ENCODE results near the gene TDRD6.
"Not testable (repeated sequence)": the region's sequence is repeated elsewhere in the genome, so short reads cannot be mapped to it uniquely, and the experiment has no call there.

TDRD6 gene, protein sequence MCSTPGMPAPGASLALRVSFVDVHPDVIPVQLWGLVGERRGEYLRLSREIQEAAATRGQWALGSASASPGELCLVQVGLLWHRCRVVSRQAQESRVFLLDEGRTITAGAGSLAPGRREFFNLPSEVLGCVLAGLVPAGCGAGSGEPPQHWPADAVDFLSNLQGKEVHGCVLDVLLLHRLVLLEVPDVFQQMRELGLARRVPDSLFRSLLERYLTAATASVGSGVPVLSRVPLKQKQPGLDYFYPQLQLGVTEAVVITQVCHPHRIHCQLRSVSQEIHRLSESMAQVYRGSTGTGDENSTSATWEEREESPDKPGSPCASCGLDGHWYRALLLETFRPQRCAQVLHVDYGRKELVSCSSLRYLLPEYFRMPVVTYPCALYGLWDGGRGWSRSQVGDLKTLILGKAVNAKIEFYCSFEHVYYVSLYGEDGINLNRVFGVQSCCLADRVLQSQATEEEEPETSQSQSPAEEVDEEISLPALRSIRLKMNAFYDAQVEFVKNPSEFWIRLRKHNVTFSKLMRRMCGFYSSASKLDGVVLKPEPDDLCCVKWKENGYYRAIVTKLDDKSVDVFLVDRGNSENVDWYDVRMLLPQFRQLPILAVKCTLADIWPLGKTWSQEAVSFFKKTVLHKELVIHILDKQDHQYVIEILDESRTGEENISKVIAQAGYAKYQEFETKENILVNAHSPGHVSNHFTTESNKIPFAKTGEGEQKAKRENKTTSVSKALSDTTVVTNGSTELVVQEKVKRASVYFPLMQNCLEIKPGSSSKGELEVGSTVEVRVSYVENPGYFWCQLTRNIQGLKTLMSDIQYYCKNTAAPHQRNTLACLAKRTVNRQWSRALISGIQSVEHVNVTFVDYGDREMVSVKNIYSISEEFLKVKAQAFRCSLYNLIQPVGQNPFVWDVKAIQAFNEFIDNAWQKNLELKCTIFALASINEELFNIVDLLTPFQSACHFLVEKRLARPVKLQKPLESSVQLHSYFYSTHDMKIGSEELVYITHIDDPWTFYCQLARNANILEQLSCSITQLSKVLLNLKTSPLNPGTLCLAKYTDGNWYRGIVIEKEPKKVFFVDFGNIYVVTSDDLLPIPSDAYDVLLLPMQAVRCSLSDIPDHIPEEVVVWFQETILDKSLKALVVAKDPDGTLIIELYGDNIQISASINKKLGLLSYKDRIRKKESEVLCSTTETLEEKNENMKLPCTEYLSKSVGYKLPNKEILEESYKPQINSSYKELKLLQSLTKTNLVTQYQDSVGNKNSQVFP (N-terminal part only)

DNA sequence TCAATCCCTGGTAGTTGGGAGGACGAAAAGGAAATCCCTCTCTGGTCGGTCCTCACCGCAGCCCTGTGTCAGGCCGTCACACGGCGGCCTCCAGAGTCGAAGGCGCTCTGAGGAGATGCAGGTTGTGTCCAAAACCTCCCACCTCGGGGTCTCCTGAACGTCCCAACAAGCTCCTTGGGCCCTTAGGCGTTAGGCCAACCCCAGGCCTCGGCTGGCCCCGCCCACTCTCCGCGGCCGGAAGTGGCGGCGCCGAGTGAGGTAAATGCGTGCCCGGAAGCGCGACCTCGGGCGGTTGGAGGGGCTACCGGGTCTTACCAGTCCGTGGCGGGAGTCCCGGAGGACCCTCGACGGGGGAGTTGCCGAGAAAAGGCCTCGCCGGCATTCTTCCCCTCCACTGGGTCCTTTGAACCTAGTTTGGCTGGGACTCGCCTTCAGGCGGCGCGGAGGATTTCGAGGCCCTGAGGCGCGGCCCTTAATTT lies at the start of gene TDRD6:
TDRD6 (plus strand) TSS at position 267 of the 479 bp plus-strand sequence. CDS start 244 bp downstream, outside the sequence.
- TF ChIP-seq, protein P1, sequence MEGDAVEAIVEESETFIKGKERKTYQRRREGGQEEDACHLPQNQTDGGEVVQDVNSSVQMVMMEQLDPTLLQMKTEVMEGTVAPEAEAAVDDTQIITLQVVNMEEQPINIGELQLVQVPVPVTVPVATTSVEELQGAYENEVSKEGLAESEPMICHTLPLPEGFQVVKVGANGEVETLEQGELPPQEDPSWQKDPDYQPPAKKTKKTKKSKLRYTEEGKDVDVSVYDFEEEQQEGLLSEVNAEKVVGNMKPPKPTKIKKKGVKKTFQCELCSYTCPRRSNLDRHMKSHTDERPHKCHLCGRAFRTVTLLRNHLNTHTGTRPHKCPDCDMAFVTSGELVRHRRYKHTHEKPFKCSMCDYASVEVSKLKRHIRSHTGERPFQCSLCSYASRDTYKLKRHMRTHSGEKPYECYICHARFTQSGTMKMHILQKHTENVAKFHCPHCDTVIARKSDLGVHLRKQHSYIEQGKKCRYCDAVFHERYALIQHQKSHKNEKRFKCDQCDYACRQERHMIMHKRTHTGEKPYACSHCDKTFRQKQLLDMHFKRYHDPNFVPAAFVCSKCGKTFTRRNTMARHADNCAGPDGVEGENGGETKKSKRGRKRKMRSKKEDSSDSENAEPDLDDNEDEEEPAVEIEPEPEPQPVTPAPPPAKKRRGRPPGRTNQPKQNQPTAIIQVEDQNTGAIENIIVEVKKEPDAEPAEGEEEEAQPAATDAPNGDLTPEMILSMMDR (IDR thresholded peaks at IDR 0.05; ENCODE audit: low read depth, low read length), result no peak
- in situ Hi-C loops (cut with HindIII; ENCODE audit: low sequenced_read_pairs), result no loop called here
- no peak within 1 kb of the TSS for H3K4me3 ChIP-seq (ENCODE audit: low read depth, low read length)
- no peak for DNase-seq (ENCODE audit: low read depth, low spot score)

DNA sequence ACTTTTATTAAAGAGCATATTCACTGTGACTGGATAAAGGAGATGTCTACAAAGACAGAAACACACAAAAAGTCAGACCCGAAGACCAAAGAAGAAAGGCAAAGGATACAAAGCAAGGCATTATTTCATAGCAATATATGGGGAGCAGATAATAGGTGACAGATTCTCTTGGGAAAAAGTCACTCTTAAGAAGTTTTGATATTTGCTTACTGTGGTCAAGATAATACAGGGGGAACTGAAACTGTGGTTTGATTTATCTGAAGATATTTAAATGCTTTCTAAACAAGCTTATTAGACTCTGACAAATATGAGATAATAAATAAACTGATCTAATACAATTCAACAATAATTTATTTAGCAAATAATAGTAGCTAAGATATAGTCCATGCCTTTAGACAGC lies 49.8 kb upstream of the TDRD6 start:
- in situ Hi-C loops (cut with HindIII; ENCODE audit: low sequenced_read_pairs), result no loop called here
- no peak overlapping the region for H3K4me3 ChIP-seq (ENCODE audit: low read depth, low read length)
- no peak for DNase-seq (ENCODE audit: low read depth, low spot score)
- TF ChIP-seq, protein P1 (IDR thresholded peaks at IDR 0.05; ENCODE audit: low read depth, low read length), result no peak

DNA sequence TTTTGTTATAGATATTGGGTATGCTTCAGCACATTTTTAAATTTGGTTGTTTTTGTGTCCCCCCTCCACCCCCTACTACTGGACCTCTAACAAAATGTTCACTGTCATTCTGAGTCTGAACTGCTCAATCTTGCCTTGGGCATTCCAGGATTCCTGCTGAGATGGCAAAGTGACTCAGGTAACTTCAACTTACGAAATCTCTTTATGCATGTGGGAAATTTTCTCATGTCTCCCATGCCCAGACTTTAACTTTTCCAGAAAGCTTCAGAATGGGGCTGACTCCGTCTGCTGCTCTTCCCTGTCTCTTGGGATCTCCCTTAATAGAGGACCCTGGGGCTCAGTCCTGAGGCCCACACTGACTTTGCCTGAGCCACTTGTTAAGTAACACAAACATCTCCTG lies 49.0 kb upstream of the TDRD6 start:
- in situ Hi-C loops (cut with HindIII; ENCODE audit: low sequenced_read_pairs), result no loop called here
- TF ChIP-seq, protein P1 (IDR thresholded peaks at IDR 0.05; ENCODE audit: low read depth, low read length), result no peak
- H3K4me3 ChIP-seq (ENCODE audit: low read depth, low read length), result no peak overlapping the region
- DNase-seq (ENCODE audit: low read depth, low spot score), result no peak

DNA sequence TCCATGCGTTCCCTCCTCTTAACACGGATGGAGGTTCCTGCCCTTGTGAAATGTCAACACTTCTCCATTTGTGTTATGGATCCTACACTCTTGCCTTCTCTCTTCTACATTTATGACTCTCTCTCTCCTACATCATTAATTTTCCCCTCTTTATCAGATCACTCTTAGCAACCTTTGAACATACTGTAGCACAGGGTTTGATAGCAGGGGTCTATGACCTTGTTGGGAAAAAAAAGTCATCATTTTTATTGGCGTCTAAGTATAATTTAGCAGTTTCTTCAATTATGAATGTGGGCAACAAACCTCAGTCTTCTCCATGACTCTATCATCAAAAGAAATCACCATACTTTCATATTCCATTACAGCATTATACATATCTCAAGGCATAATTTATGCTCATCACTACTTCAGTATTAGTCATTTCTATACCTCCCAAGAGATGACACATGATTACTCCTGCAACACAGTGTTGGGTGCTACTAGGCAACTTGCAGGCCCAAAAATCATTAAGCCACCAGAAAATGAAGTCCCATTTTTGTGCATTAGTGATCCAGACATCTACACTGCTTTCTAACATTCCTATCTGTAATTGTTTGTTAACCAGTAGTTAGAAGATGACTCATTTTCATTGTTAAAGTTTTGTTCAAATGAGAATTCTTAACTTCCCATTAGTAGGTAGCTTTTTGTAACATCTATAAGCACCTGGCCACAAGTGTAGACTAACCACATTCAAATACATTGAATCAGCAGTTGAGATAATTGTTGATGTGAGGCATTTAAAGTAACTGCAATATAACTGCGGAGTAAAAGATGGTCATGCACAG lies 44.5 kb upstream of the TDRD6 start:
- in situ Hi-C loops (cut with HindIII; ENCODE audit: low sequenced_read_pairs), result no loop called here
- TF ChIP-seq, protein P1 (IDR thresholded peaks at IDR 0.05; ENCODE audit: low read depth, low read length), result no peak
- DNase-seq (ENCODE audit: low read depth, low spot score), result no peak
- H3K4me3 ChIP-seq (ENCODE audit: low read depth, low read length), result no peak overlapping the region

DNA sequence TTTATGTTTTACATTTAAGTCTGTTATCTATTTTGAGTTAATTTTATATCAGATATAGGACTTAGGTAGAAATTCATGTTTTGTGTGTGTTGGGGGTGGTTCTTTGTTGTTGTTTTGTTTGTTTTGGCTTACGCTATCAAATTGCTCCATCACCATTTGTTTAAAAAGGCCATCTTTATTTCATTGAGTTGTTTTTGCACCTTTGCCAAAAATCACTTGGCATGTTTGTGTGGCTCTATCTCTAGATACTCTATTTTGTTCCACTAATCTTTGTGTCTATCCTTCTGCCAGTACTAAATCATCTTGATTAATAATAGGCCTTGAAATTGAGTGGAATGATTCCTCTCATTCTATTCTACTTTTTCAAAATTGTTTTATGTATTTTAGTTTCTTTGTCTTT lies 42.4 kb upstream of the TDRD6 start:
- no peak overlapping the region for H3K4me3 ChIP-seq (ENCODE audit: low read depth, low read length)
- DNase-seq (ENCODE audit: low read depth, low spot score), result no peak
- in situ Hi-C loops (cut with HindIII; ENCODE audit: low sequenced_read_pairs), result no loop called here
- TF ChIP-seq, protein P1 (IDR thresholded peaks at IDR 0.05; ENCODE audit: low read depth, low read length), result no peak

DNA sequence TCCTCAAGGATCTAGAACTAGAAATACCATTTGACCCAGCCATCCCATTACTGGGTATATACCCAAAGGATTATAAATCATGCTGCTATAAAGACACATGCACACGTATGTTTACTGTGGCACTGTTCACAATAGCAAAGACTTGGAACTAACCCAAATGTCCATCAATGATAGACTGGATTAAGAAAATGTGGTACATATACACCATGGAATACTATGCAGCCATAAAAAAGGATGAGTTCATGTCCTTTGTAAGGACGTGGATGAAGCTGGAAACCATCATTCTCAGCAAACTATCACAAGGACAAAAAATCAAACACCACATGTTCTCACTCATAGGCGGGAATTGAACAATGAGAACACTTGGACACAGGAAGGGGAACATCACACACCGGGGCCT lies 39.6 kb upstream of the TDRD6 start:
- in situ Hi-C loops (cut with HindIII; ENCODE audit: low sequenced_read_pairs); H3K4me3 ChIP-seq (ENCODE audit: low read depth, low read length); DNase-seq (ENCODE audit: low read depth, low spot score): not testable (repeated sequence)

All from astrocyte of the spinal cord (primary cell).